Measurements from ENCODE around the gene GSTP1. TPM values are rescaled to one million over a fixed set of nuclear protein-coding genes. Genes with fewer than 3 reads are reported as not detected.
A peak's percentile ranks its signal among the peaks of the same experiment; 100 is the strongest.

The GSTP1 gene
- total and polyA plus RNA-seq, 2 experiments from 2014 or later: 1,040 to 1,982 TPM

GRCh38 chr11:67604815-67605214 is 21.2 kb downstream of the GSTP1 start:
- no peaks in the 10 kb centered on the region for H3K27me3 ChIP-seq
- no peak for DNase-seq (ENCODE audit: low spot score)
- no peaks in the 10 kb centered on the region for H3K9me3 ChIP-seq (ENCODE audit: low read depth)
- no peaks in the 10 kb centered on the region for H3K36me3 ChIP-seq (replicated peaks; ENCODE audit: insufficient read depth, low read depth)
- H3K4me3 ChIP-seq: no peak overlapping the region
- no peaks in the 10 kb centered on the region for H4K20me1 ChIP-seq (ENCODE audit: insufficient read depth, poor library complexity, severe bottlenecking)
- peaks cover 15% of the 10 kb centered on the region for H3K4me1 ChIP-seq (ENCODE audit: insufficient read depth)
- H3K79me2 ChIP-seq: peaks cover 18% of the 10 kb centered on the region
- no peak overlapping the region for H3K27ac ChIP-seq
- TF ChIP-seq CTCF (IDR thresholded peaks at IDR 0.05; ENCODE audit: poor library complexity) (no peak), EZH2 (IDR thresholded peaks at IDR 0.05; ENCODE audit: borderline replicate concordance) (no peak), EZH2phosphoT487 (IDR thresholded peaks at IDR 0.05; ENCODE audit: low read depth, severe bottlenecking, unreplicated experiment) (no peak)
- H2AFZ ChIP-seq: no peak overlapping the region
- H3K4me2 ChIP-seq: no peak overlapping the region
- WGBS (ENCODE audit: low lambda C conversion rate, missing lambda C conversion rate): 79% methylated on average over 2 of the region's 2 CpGs
- no peaks in the 10 kb centered on the region for H3K9me2 ChIP-seq (replicated peaks; ENCODE audit: insufficient read depth)

GRCh38 chr11:67605231-67606011 is 21.8 kb downstream of the GSTP1 start:
- peaks cover 18% of the 10 kb centered on the region for H3K79me2 ChIP-seq
- H3K36me3 ChIP-seq (replicated peaks; ENCODE audit: insufficient read depth, low read depth): no peaks in the 10 kb centered on the region
- no peak for TF ChIP-seq EZH2 (IDR thresholded peaks at IDR 0.05; ENCODE audit: borderline replicate concordance)
- TF ChIP-seq CTCF (IDR thresholded peaks at IDR 0.05; ENCODE audit: poor library complexity): no peak
- TF ChIP-seq EZH2phosphoT487 (IDR thresholded peaks at IDR 0.05; ENCODE audit: low read depth, severe bottlenecking, unreplicated experiment): no peak
- DNase-seq (ENCODE audit: low spot score): peak; percentile 46
- no peak overlapping the region for H2AFZ ChIP-seq
- H3K27ac ChIP-seq: peak overlapping the region; percentile 67
- H3K9me3 ChIP-seq (ENCODE audit: low read depth): no peaks in the 10 kb centered on the region
- H4K20me1 ChIP-seq (ENCODE audit: insufficient read depth, poor library complexity, severe bottlenecking): no peaks in the 10 kb centered on the region
- 57% methylated on average over 11 of the region's 11 CpGs for WGBS (ENCODE audit: low lambda C conversion rate, missing lambda C conversion rate)
- peak overlapping the region; percentile 78 for H3K4me2 ChIP-seq
- peaks cover 15% of the 10 kb centered on the region for H3K4me1 ChIP-seq (ENCODE audit: insufficient read depth)
- no peak overlapping the region for H3K4me3 ChIP-seq
- H3K9me2 ChIP-seq (replicated peaks; ENCODE audit: insufficient read depth): no peaks in the 10 kb centered on the region
- H3K27me3 ChIP-seq: no peaks in the 10 kb centered on the region

- H3K27ac ChIP-seq: peak overlapping the region; percentile 67
- 54% methylated on average over 14 of the region's 17 CpGs for WGBS (ENCODE audit: low lambda C conversion rate, missing lambda C conversion rate)
- H2AFZ ChIP-seq: peak overlapping the region; percentile 62
Observed at GRCh38 chr11:67606093-67606491, 22.5 kb downstream of the GSTP1 start.

More at GRCh38 chr11:67606093-67606491, 22.5 kb downstream of the GSTP1 start:
- Histone ChIP-seq H3K4me1 (ENCODE audit: insufficient read depth) (peaks cover 15% of the 10 kb centered on the region), H4K20me1 (ENCODE audit: insufficient read depth, poor library complexity, severe bottlenecking) (no peaks in the 10 kb centered on the region), H3K4me3 (no peak overlapping the region), H3K79me2 (peaks cover 18% of the 10 kb centered on the region), H3K27me3 (no peaks in the 10 kb centered on the region), H3K9me3 (ENCODE audit: low read depth) (no peaks in the 10 kb centered on the region), H3K9me2 (replicated peaks; ENCODE audit: insufficient read depth) (no peaks in the 10 kb centered on the region), H3K4me2 (peak overlapping the region; percentile 78), H3K36me3 (replicated peaks; ENCODE audit: insufficient read depth, low read depth) (no peaks in the 10 kb centered on the region)
- TF ChIP-seq EZH2 (IDR thresholded peaks at IDR 0.05; ENCODE audit: borderline replicate concordance) (no peak), EZH2phosphoT487 (IDR thresholded peaks at IDR 0.05; ENCODE audit: low read depth, severe bottlenecking, unreplicated experiment) (no peak), CTCF (IDR thresholded peaks at IDR 0.05; ENCODE audit: poor library complexity) (no peak)
- DNase-seq (ENCODE audit: low spot score): peak; percentile 46
